HCT116 (cell line): ENCODE results near the gene FAM53B. TPM values are rescaled to one million over a fixed set of nuclear protein-coding genes. Genes with fewer than 3 reads are reported as not detected.

Experiments used
- ATAC-seq: fragments of 200-7000 bp; cut with Tn5 transposase; 2 replicates; pipeline ENCODE4 v1.9.1; 2020; ENCODE audit warnings: mild to moderate bottlenecking, moderate library complexity
- BruUV-seq: library from RNA; stranded (reverse); fragments of 400-500 nt; replicated peaks from 2 replicates; lab custom pipeline; 2021; lab: Mats Ljungman, UMichigan
- CTCF ChIA-PET: fragments of 300-600 bp; sonication (Branson Sonifier 250); formaldehyde crosslinking; loops from one replicate; lab custom pipeline; 2021; ENCODE audit warnings: antibody characterized with exemption; lab: Charles Lee
- POLR2A ChIA-PET: fragments of 300-600, 350-600 bp; sonication (Branson Sonifier 250); formaldehyde crosslinking; loops from one replicate; lab custom pipeline; 2021; ENCODE audit warnings: antibody characterized with exemption; lab: Charles Lee
- RAD21 ChIA-PET, 2 experiments: fragments of 300-600 bp; sonication (Branson Sonifier 250); formaldehyde crosslinking; loops; one replicate each; lab custom pipeline; 2023; ENCODE audit warnings: low total read pairs in 2 of 2; ENCODE audit not compliant: uncharacterized antibody in 2 of 2, unreplicated experiment in 2 of 2, low non-redundant PET in 1 of 2; lab: Charles Lee
- DNase-seq: peaks from one replicate; pipeline ENCODE4 v3.0.0-alpha.2; 2010; ENCODE audit warnings: low read depth, low spot score
- H2AFZ ChIP-seq: fragments of 200-600 bp; shearing (Covaris generic), sonication (generic); 2 replicates; pipeline ENCODE4 v1.6.1; 2017; ENCODE audit warnings: low read depth, mixed run types, mixed read lengths, antibody characterized with exemption, low read length; ENCODE audit not compliant: poor library complexity, severe bottlenecking
- H3K27ac ChIP-seq: 2 replicates; pipeline ENCODE4 v1.5.1; 2012; ENCODE audit warnings: low read depth, low read length
- H3K27me3 ChIP-seq: fragments of 200-600 bp; sonication (generic); 2 replicates; pipeline ENCODE4 v1.6.1; 2016; ENCODE audit warnings: mixed run types, low read length, mixed read lengths; ENCODE audit not compliant: insufficient read depth
- H3K36me3 ChIP-seq, 2 experiments: fragments of 200-500 bp in 1 of 2; fragments of 200-600 bp in 1 of 2; sonication (Bioruptor generic) in 1 of 2; sonication (generic) in 1 of 2; 2 replicates each; pipeline versions ENCODE4 v1.5.1 to v1.6.1; 2014 to 2016; ENCODE audit warnings: low read length in 2 of 2, inconsistent platforms in 1 of 2, mixed read lengths in 1 of 2, mixed run types in 1 of 2; ENCODE audit not compliant: insufficient read depth in 2 of 2, control insufficient read depth in 1 of 2
- H3K4me1 ChIP-seq, 2 experiments: fragments of 200-600 bp in 1 of 2; sonication (generic) in 1 of 2; 2 replicates each; pipeline versions ENCODE4 v1.5.1 to v1.6.1; 2012 to 2017; ENCODE audit warnings: low read length in 2 of 2, inconsistent platforms in 1 of 2, mild to moderate bottlenecking in 1 of 2, mixed read lengths in 1 of 2, mixed run types in 1 of 2, moderate library complexity in 1 of 2; ENCODE audit not compliant: insufficient read depth in 2 of 2, control insufficient read depth in 1 of 2
- H3K4me2 ChIP-seq: fragments of 200-600 bp; sonication (generic); 2 replicates; pipeline ENCODE4 v1.6.1; 2017; ENCODE audit warnings: mixed run types, low read length, mixed read lengths
- H3K4me3 ChIP-seq, 2 experiments: fragments of 200-600 bp in 1 of 2; sonication (generic) in 1 of 2; replicated peaks in 1 of 2; 2 replicates each; pipeline ENCODE4 v1.5.1; 2011 to 2016; ENCODE audit warnings: low read length in 2 of 2, control low read depth in 1 of 2, low read depth in 1 of 2, mild to moderate bottlenecking in 1 of 2, mixed read lengths in 1 of 2, mixed run types in 1 of 2
- H3K79me2 ChIP-seq: fragments of 200-600 bp; sonication (generic); 2 replicates; pipeline ENCODE4 v1.6.1; 2017; ENCODE audit warnings: mild to moderate bottlenecking, mixed run types, low read length, moderate library complexity, mixed read lengths; ENCODE audit not compliant: insufficient read depth
- H3K9ac ChIP-seq: fragments of 200-600 bp; sonication (generic); 2 replicates; pipeline ENCODE4 v1.6.1; 2016; ENCODE audit warnings: low read length, mixed read lengths
- H3K9me2 ChIP-seq: fragments of 200-600 bp; sonication (generic), shearing (Covaris generic); 2 replicates; pipeline ENCODE4 v1.6.1; 2017; ENCODE audit warnings: mixed run types, mild to moderate bottlenecking, moderate library complexity; ENCODE audit not compliant: insufficient read depth
- H3K9me3 ChIP-seq, 2 experiments: fragments of 200-500 bp in 1 of 2; fragments of 200-600 bp in 1 of 2; sonication (Bioruptor generic) in 1 of 2; sonication (generic) in 1 of 2; 2 replicates each; pipeline ENCODE4 v1.6.1; 2014 to 2017; ENCODE audit warnings: low read length in 2 of 2, mixed read lengths in 2 of 2, inconsistent platforms in 1 of 2, low read depth in 1 of 2, mild to moderate bottlenecking in 1 of 2, mixed run types in 1 of 2, moderate library complexity in 1 of 2; ENCODE audit not compliant: control insufficient read depth in 1 of 2, insufficient read depth in 1 of 2
- H4K20me1 ChIP-seq: fragments of 200-600 bp; sonication (generic), shearing (Covaris generic); 2 replicates; pipeline ENCODE4 v1.6.1; 2017; ENCODE audit warnings: mixed run types, mild to moderate bottlenecking, moderate library complexity; ENCODE audit not compliant: insufficient read depth
- ATF3 ChIP-seq: IDR thresholded peaks from 2 replicates; pipeline ENCODE4 v1.6.1; 2012
- CBX3 ChIP-seq: IDR thresholded peaks from 2 replicates; pipeline ENCODE4 v1.6.1; 2012; ENCODE audit warnings: low read depth
- EGR1 ChIP-seq: IDR thresholded peaks from 2 replicates; pipeline ENCODE4 v1.6.1; 2012; ENCODE audit warnings: low read depth
- ELF1 ChIP-seq: IDR thresholded peaks from 2 replicates; pipeline ENCODE4 v1.6.1; 2012; ENCODE audit warnings: low read depth, borderline replicate concordance
- EZH2phosphoT487 ChIP-seq: fragments of 200-600 bp; IDR thresholded peaks from 2 replicates; pipeline ENCODE4 v1.6.1; 2018; ENCODE audit warnings: antibody characterized with exemption, borderline replicate concordance
- FOSL1 ChIP-seq: IDR thresholded peaks from 2 replicates; pipeline ENCODE4 v1.6.1; 2012; ENCODE audit warnings: low read depth
- JUND ChIP-seq: IDR thresholded peaks from 2 replicates; pipeline ENCODE4 v1.6.1; 2012
- POLR2A ChIP-seq: IDR thresholded peaks from 2 replicates; pipeline ENCODE4 v1.7.0; 2011; ENCODE audit warnings: borderline replicate concordance; ENCODE audit not compliant: insufficient read depth, insufficient read length; ENCODE audit errors: extremely low read depth
- RAD21 ChIP-seq: IDR thresholded peaks from 2 replicates; pipeline ENCODE4 v1.6.1; 2012; ENCODE audit warnings: low read depth, mild to moderate bottlenecking
- SIN3A ChIP-seq: IDR thresholded peaks from 2 replicates; pipeline ENCODE4 v1.6.1; 2012; ENCODE audit warnings: low read depth
- SP1 ChIP-seq: IDR thresholded peaks from 2 replicates; pipeline ENCODE4 v1.6.1; 2012; ENCODE audit warnings: low read depth
- YY1 ChIP-seq: IDR thresholded peaks from 2 replicates; pipeline ENCODE4 v1.6.1; 2011; ENCODE audit warnings: low read length, low read depth, moderate library complexity, mild to moderate bottlenecking; ENCODE audit not compliant: insufficient replicate concordance; ENCODE audit errors: extremely low read depth
- intact Hi-C: fragments of 100-400 bp; cut with micrococcal nuclease; formaldehyde crosslinking; loops from 2 replicates; pipeline ENCODE4 v1.10.0; 2022
- total RNA-seq: library from RNA; stranded (reverse); gene quantifications from one replicate; pipeline ENCODE4 v1.2.1, GENCODE V29; 2021; ENCODE audit not compliant: unreplicated experiment
- TF ChIP-seq, protein P1 (sequence below): IDR thresholded peaks from 2 replicates; pipeline ENCODE4 v1.6.1; 2012; ENCODE audit warnings: low read depth
- TF ChIP-seq, protein P2 (sequence below): IDR thresholded peaks from 2 replicates; pipeline ENCODE4 v1.6.1; 2011; ENCODE audit warnings: mild to moderate bottlenecking, low read length, moderate library complexity; ENCODE audit not compliant: insufficient replicate concordance; ENCODE audit errors: extremely low read depth

FAM53B gene
- total RNA-seq, 1 experiment from 2014 or later = 19.6 TPM

DNA sequence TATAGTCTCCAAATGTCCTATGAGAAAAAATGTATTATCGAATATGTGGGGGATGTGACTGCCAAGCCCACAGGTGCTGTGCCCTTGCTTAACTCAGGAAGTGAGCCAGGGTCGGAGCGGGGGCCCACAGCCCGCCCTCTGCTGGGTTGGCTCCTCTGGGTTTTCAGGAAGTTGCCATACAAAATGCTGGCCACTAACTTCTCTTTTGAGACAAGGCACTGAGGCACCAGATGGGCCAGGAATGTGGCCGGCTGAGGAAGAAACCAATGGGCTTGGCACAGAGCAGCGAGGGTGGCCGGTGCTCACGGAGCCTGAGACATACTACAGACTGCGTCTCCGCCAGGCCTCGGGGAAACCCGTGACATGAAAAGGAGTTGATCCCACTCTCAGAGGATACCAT, 58.9 kb downstream of the FAM53B start:
- no peak overlapping the region for H3K4me3 ChIP-seq
- no peaks in the 10 kb centered on the region for H3K9me2 ChIP-seq
- no peaks in the 10 kb centered on the region for H3K79me2 ChIP-seq
- POLR2A ChIA-PET = no interaction called here
- no peak for TF ChIP-seq POLR2A
- no peak for TF ChIP-seq SP1
- no peak for TF ChIP-seq JUND
- no peak for TF ChIP-seq EGR1
- no peak for TF ChIP-seq SIN3A
- TF ChIP-seq RAD21 = no peak
- TF ChIP-seq, protein P1, sequence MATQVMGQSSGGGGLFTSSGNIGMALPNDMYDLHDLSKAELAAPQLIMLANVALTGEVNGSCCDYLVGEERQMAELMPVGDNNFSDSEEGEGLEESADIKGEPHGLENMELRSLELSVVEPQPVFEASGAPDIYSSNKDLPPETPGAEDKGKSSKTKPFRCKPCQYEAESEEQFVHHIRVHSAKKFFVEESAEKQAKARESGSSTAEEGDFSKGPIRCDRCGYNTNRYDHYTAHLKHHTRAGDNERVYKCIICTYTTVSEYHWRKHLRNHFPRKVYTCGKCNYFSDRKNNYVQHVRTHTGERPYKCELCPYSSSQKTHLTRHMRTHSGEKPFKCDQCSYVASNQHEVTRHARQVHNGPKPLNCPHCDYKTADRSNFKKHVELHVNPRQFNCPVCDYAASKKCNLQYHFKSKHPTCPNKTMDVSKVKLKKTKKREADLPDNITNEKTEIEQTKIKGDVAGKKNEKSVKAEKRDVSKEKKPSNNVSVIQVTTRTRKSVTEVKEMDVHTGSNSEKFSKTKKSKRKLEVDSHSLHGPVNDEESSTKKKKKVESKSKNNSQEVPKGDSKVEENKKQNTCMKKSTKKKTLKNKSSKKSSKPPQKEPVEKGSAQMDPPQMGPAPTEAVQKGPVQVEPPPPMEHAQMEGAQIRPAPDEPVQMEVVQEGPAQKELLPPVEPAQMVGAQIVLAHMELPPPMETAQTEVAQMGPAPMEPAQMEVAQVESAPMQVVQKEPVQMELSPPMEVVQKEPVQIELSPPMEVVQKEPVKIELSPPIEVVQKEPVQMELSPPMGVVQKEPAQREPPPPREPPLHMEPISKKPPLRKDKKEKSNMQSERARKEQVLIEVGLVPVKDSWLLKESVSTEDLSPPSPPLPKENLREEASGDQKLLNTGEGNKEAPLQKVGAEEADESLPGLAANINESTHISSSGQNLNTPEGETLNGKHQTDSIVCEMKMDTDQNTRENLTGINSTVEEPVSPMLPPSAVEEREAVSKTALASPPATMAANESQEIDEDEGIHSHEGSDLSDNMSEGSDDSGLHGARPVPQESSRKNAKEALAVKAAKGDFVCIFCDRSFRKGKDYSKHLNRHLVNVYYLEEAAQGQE = no peak
- TF ChIP-seq FOSL1 = no peak
- TF ChIP-seq, protein P2, sequence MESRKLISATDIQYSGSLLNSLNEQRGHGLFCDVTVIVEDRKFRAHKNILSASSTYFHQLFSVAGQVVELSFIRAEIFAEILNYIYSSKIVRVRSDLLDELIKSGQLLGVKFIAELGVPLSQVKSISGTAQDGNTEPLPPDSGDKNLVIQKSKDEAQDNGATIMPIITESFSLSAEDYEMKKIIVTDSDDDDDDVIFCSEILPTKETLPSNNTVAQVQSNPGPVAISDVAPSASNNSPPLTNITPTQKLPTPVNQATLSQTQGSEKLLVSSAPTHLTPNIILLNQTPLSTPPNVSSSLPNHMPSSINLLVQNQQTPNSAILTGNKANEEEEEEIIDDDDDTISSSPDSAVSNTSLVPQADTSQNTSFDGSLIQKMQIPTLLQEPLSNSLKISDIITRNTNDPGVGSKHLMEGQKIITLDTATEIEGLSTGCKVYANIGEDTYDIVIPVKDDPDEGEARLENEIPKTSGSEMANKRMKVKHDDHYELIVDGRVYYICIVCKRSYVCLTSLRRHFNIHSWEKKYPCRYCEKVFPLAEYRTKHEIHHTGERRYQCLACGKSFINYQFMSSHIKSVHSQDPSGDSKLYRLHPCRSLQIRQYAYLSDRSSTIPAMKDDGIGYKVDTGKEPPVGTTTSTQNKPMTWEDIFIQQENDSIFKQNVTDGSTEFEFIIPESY = no peak
- TF ChIP-seq EZH2phosphoT487 = no peak
- TF ChIP-seq CBX3 = no peak
- no peak for TF ChIP-seq ATF3
- TF ChIP-seq ELF1 = no peak
- no peak for TF ChIP-seq YY1
- TF ChIP-seq, all 23 proteins: peak for 0
- no TSS peak for BruUV-seq
- Histone ChIP-seq H3K4me2 (no peak overlapping the region), H3K36me3 (peaks cover 0 to 3% of the 10 kb centered on the region in 2 experiments; a peak in 2 of 4 replicates), H3K9me3 (no peaks in the 10 kb centered on the region), H2AFZ (no peak overlapping the region), H4K20me1 (no peaks in the 10 kb centered on the region), H3K4me1 (no peaks in the 10 kb centered on the region), H3K27me3 (no peaks in the 10 kb centered on the region), H3K9ac (no peak overlapping the region), H3K27ac (no peak overlapping the region)
- DNase-seq (no peak), ATAC-seq (no peak)
- CTCF ChIA-PET = no interaction called here
- intact Hi-C loops = no loop called here
- RAD21 ChIA-PET = no interaction called here
